ENCODE results near the gene RHOT2.

- TF ChIP-seq CTCF (IDR thresholded peaks at IDR 0.05; ENCODE audit: control extremely low read depth in 1 of 3, insufficient read depth in 1 of 3, low read depth in 1 of 3, low read length in 3 of 3) (no peak), HDAC2 (IDR thresholded peaks at IDR 0.05; ENCODE audit: borderline replicate concordance in 1 of 2, low read depth in 2 of 2, low read length in 2 of 2) (no peak), CEBPB (IDR thresholded peaks at IDR 0.05; ENCODE audit: low read depth, low read length) (no peak), POLR2A (IDR thresholded peaks at IDR 0.05; ENCODE audit: control extremely low read depth in 1 of 2, low read depth in 2 of 2, low read length in 2 of 2) (no peak)
Observed at GRCh38 chr16:680967-681745, 13.2 kb downstream of the RHOT2 start.

Data from H1 (cell line).